T47D (cell line): ENCODE measurements around the gene RFX6.

Experiments
- DNase-seq, 2 experiments: peaks; one replicate each; pipeline versions ENCODE4 v3.0.0 to v3.0.0-alpha.2; 2011 to 2012; ENCODE audit warnings: low read depth in 1 of 2, low spot score in 1 of 2
- JUND ChIP-seq: IDR thresholded peaks from 2 replicates; pipeline ENCODE4 v1.6.1; 2012; ENCODE audit warnings: low read depth
- in situ Hi-C: cut with HindIII; loops from 2 replicates; pipeline ENCODE4 v1.10.0; 2016; ENCODE audit warnings: low sequenced_read_pairs, low pct_unique_long_range_greater_than_20kb

Gene RFX6

GRCh38 chr6:116866281-116866871 is 10.7 kb upstream of the RFX6 start:
- in situ Hi-C loops: no loop called here
- DNase-seq: no peak
- TF ChIP-seq JUND: no peak

GRCh38 chr6:116872771-116873170 is 4.3 kb upstream of the RFX6 start:
- in situ Hi-C loops: no loop called here
- no peak for TF ChIP-seq JUND
- DNase-seq: no peak

GRCh38 chr6:116876107-116876506 is 935 bp upstream of the RFX6 start:
- DNase-seq: no peak
- no peak for TF ChIP-seq JUND
- in situ Hi-C loops: no loop called here

GRCh38 chr6:116877743-116878142 is 701 bp downstream of the RFX6 start:
- in situ Hi-C loops: no loop called here
- no peak for TF ChIP-seq JUND
- peak in 1 of 2 experiments; percentile 3 for DNase-seq

- DNase-seq: peak; percentile 3 to 24
- TF ChIP-seq JUND: no peak
These were observed 4.2 kb downstream of the RFX6 start for GRCh38 chr6:116881236-116881635.

GRCh38 chr6:116883005-116883404 is 6.0 kb downstream of the RFX6 start:
- DNase-seq: no peak

More at GRCh38 chr6:116881236-116881635, 4.2 kb downstream of the RFX6 start:
- in situ Hi-C loops: no loop called here

GRCh38 chr6:116884530-116884929 is 7.5 kb downstream of the RFX6 start:
- DNase-seq: no peak
- in situ Hi-C loops: no loop called here
- TF ChIP-seq JUND: no peak

More at GRCh38 chr6:116883005-116883404, 6.0 kb downstream of the RFX6 start:
- in situ Hi-C loops: no loop called here
- TF ChIP-seq JUND: no peak

- DNase-seq: no peak
- in situ Hi-C loops: no loop called here
- no peak for TF ChIP-seq JUND
These were observed 10.1 kb downstream of the RFX6 start for GRCh38 chr6:116887168-116887567.

- in situ Hi-C loops: no loop called here
These were observed 10.9 kb downstream of the RFX6 start for GRCh38 chr6:116887894-116888293.

GRCh38 chr6:116888732-116889360 is 11.8 kb downstream of the RFX6 start:
- in situ Hi-C loops: no loop called here
- TF ChIP-seq JUND: no peak
- no peak for DNase-seq

More at GRCh38 chr6:116887894-116888293, 10.9 kb downstream of the RFX6 start:
- TF ChIP-seq JUND: no peak
- no peak for DNase-seq

- in situ Hi-C loops: no loop called here
- no peak for DNase-seq
- TF ChIP-seq JUND: no peak
These were observed 17.6 kb downstream of the RFX6 start for GRCh38 chr6:116894669-116895068.

- in situ Hi-C loops: no loop called here
- no peak for DNase-seq
- TF ChIP-seq JUND: no peak
These were observed 18.9 kb downstream of the RFX6 start for GRCh38 chr6:116895935-116896334.

- in situ Hi-C loops: no loop called here
- TF ChIP-seq JUND: no peak
- peak in 1 of 2 experiments; percentile 6 for DNase-seq
These were observed 25.6 kb downstream of the RFX6 start for GRCh38 chr6:116902634-116903033.
